Tibial nerve (tissue), 4 donors: ENCODE measurements around the gene NEB.

Experiments used
- CTCF ChIP-seq, 5 experiments: fragments of 200-600 bp in 3 of 5; fragments of 450-650 bp in 2 of 5; sonication (generic) in 3 of 5; IDR thresholded peaks; one replicate each; pipeline ENCODE4 v1.5.1; 2016 to 2019; ENCODE audit warnings: antibody characterized with exemption in 5 of 5, mild to moderate bottlenecking in 3 of 5, moderate library complexity in 2 of 5
- EP300 ChIP-seq, 2 donors: sonication (generic); formaldehyde crosslinking; IDR thresholded peaks; one replicate each; pipeline ENCODE4 v1.6.1; 2017; ENCODE audit warnings: antibody characterized with exemption in 2 of 2, mild to moderate bottlenecking in 1 of 2
- POLR2A ChIP-seq, 2 donors: fragments of 450-650 bp; IDR thresholded peaks; one replicate each; pipeline ENCODE4 v1.6.1; 2017; ENCODE audit warnings: antibody characterized with exemption in 2 of 2, mild to moderate bottlenecking in 2 of 2, moderate library complexity in 2 of 2

DNA sequence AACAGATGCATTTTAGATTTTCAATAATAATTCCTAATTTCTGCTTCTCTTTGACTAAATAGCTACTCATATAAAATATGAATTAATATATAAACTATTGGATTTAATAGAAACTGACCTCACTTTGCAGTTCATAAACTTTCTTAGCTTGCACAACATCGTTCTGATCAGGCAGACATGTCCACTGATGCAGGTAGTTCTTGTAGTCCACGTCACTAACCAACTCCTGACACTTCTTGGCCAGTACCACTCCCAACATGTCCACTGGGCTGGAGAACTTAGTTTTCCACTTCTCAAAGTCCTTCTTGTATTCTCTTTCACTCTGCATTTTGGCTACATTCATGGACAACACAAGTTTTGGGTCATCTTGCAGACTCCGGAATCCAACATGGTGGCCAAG lies 83.8 kb downstream of the NEB start:
- TF ChIP-seq CTCF (IDR thresholded peaks at IDR 0.05) (no peak), POLR2A (IDR thresholded peaks at IDR 0.05) (no peak), EP300 (IDR thresholded peaks at IDR 0.05) (no peak)
